T-helper 17 cell (primary cell): ENCODE measurements around the gene JAKMIP1. TPM values are rescaled to one million over a fixed set of nuclear protein-coding genes. Genes with fewer than 3 reads are reported as not detected.

Experiments
- ATAC-seq: fragments of 150-1000 bp; cut with Tn5 transposase; 2 replicates; pipeline ENCODE4 v1.10.0; 2021; ENCODE audit warnings: mild to moderate bottlenecking, moderate library complexity
- DNase-seq, 3 donors: peaks; one replicate each; pipeline versions ENCODE4 v3.0.0 to v3.0.0-alpha.2; 2020 to 2021
- H3K9me3 ChIP-seq: one replicate; pipeline ENCODE4 v1.7.0; 2013; ENCODE audit warnings: low read length, mild to moderate bottlenecking; ENCODE audit not compliant: control insufficient read depth, poor library complexity, severe bottlenecking
- H3K27ac Mint-ChIP-seq: one replicate; pipeline ENCODE4 v1.8.0; 2022; ENCODE audit warnings: mild to moderate bottlenecking, moderate library complexity, mixed read lengths
- H3K27me3 Mint-ChIP-seq: one replicate; pipeline ENCODE4 v1.8.0; 2022; ENCODE audit warnings: mixed read lengths
- H3K36me3 Mint-ChIP-seq: one replicate; pipeline ENCODE4 v1.8.0; 2022; ENCODE audit warnings: low read depth, mixed read lengths
- H3K4me1 Mint-ChIP-seq: one replicate; pipeline ENCODE4 v1.8.0; 2022; ENCODE audit warnings: mild to moderate bottlenecking, mixed read lengths
- H3K4me3 Mint-ChIP-seq: one replicate; pipeline ENCODE4 v1.8.0; 2022; ENCODE audit warnings: mild to moderate bottlenecking, moderate library complexity, mixed read lengths
- total RNA-seq, 4 donors: library from RNA in 2 of 4; stranded (reverse) in 2 of 4; gene quantifications; one replicate each; pipeline ENCODE4 v1.2.3 and lab custom pipeline; 2022 to 2026

JAKMIP1 gene
- total RNA-seq, 2 donors from 2014 or later = 8.5 to 16.8 TPM

DNA sequence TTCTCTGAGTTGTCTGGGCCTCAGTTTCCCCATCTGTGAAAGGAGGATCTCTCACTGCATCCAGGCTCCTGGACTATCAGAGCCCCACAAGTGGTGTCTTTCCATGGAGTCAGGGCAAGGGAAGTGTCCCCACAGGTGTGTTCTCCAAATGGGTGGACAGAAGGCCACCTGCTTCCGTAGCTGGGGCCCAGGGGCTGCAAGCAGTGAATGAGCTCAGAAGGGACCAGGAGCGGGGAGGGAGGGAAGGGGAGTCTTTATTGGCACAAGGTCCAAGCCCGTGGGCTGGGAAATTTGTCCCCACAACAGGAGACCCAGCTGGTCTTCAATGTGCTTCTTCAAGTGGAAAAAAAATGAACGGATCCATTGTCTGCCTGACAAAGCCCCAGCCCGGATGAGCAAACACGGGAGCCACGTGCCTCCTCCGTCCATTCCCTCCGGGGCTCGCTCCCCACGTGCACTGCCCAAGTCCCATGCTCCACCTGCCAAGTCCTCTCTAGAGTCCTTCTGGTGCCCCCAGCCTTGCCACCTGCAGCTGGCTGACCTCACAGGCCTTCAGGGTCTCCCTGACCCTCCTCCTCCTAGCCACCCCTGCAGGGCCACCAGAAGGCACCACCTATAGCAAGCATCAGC, 72.0 kb downstream of the JAKMIP1 start:
- Mint-ChIP-seq H3K27me3 (no peaks in the 10 kb centered on the region), H3K36me3 (no peaks in the 10 kb centered on the region), H3K4me3 (no peak overlapping the region), H3K27ac (no peak overlapping the region), H3K4me1 (peaks cover 4% of the 10 kb centered on the region)
- DNase-seq = no peak
- no peak for ATAC-seq
- H3K9me3 ChIP-seq = no peaks in the 10 kb centered on the region

DNA sequence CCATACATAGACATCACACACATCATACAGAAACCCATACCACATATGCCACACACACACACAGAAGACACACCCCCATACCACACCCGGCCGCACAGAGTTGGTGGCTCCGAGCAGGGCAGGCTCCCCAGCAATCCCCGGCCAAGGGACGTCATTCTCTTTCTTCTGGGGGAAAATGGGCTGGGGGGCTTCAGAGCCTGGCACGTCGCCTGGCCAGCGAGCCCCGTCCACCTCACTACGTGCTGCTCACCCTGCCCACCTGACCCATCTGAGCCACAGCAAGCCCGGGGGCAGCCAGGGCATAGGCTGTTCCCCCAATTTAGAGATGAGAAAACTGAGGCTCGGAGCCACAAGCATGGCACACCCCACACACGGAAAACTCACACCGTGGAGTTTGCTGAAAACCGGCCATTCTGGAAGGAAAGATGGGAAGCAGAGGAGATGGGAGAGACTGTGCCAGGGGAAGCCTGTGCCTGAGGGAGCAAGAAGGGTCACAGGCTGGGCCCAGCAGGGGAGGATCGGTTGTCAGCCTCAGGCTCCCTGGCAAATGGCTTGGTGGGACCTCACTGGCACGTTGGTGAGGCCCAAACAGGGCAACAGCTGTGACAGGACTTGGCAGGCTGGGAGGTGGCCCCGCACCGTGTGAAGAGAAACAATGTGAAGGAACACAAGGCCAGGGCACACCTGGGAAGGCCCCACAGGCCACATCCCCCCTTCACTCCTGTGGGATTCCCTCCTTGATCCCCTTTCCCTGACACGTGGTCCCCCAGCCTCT, 73.2 kb downstream of the JAKMIP1 start:
- Mint-ChIP-seq H3K4me1 (peaks cover 5% of the 10 kb centered on the region), H3K27ac (no peak overlapping the region), H3K36me3 (no peaks in the 10 kb centered on the region), H3K27me3 (no peaks in the 10 kb centered on the region), H3K4me3 (no peak overlapping the region)
- no peak for ATAC-seq
- no peaks in the 10 kb centered on the region for H3K9me3 ChIP-seq
- no peak for DNase-seq

DNA sequence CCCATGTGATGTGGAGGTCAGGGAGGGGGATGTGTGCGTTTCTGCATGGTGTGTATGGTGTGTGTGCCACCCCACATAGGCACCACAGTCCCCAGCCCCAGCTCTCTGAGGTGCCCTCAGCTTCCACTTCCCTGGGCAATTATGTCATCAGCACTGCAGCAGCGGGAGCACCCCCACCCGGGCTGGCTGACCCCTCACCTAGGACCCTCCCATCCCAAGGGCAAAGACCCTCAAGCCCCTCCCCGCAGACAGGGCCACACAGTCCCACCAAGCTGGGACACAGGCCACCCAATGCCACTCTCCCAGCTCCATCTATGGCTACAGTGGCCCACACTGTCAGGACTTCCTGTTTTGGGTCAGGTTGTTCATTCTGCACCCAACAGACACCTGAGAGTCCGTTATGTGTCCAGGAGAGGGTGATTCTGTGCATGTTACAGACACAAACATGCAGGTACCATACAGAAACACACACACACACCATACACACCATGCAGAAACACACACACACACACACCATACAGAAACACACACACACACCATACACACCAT, 75.2 kb downstream of the JAKMIP1 start:
- H3K36me3 Mint-ChIP-seq = no peaks in the 10 kb centered on the region
- no peaks in the 10 kb centered on the region for H3K9me3 ChIP-seq
- no peak for ATAC-seq
- H3K4me3 Mint-ChIP-seq = no peak overlapping the region
- H3K27ac Mint-ChIP-seq = no peak overlapping the region
- no peak for DNase-seq
- H3K27me3 Mint-ChIP-seq = no peaks in the 10 kb centered on the region
- peaks cover 3% of the 10 kb centered on the region for H3K4me1 Mint-ChIP-seq

DNA sequence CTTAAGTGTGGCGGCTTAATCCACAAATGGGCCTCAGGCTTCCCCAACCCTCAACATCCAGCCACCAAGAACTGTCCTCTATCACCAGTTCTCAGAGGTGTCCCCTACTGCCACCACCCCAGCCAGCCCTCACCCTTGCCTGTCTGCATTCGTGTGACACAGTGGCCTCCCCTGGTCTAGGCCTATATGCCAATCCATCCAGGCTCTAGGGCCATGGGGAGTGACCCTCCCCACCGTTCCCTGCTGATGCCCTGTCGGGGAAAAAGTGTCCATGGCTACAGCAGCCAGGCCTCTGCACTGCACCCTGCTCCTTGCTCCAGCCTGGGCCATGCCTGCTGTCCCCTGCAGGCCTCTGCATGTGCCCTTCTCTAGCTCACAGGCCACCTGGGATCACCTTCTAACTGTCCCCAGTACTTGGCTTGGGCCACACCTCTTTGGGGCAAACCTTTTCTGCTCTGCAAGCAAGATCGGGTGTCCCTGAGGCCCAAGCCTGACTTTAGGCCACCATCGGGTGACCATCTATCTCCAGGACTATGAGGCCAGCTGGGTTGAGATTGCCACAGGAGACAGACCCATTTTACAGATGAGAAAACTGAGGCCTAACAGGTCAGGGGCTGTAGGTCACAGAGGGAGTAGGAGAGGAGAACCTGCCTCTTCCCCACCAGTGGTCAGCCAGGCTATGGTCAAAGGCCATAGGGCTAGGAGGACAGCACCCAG, 75.8 kb downstream of the JAKMIP1 start:
- DNase-seq (no peak), ATAC-seq (no peak)
- Mint-ChIP-seq H3K4me3 (no peak overlapping the region), H3K36me3 (no peaks in the 10 kb centered on the region), H3K27ac (no peak overlapping the region), H3K27me3 (no peaks in the 10 kb centered on the region), H3K4me1 (peaks cover 7% of the 10 kb centered on the region)
- no peaks in the 10 kb centered on the region for H3K9me3 ChIP-seq

DNA sequence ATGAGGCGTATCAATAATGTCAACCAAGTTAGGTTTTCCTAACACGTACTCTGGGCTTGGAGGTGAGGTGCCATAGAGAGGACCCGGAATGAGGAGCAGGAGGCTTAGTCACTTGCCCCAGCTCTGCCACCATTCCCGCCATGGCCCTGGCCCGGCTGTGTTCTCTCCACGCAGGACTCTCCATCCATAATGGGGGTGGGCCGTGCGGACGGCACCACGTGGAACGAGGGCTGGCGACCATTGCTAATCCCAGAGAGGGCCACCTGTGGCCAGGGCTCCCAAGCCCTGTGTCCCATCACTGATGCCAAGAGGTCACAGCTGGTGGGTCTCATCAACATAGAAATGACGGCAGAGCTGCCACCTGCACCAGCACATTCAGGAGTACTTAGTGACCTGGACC, 76.4 kb downstream of the JAKMIP1 start:
- DNase-seq (no peak), ATAC-seq (no peak)
- H3K4me3 Mint-ChIP-seq = no peak overlapping the region
- H3K4me1 Mint-ChIP-seq = peaks cover 7% of the 10 kb centered on the region
- no peaks in the 10 kb centered on the region for H3K36me3 Mint-ChIP-seq
- H3K9me3 ChIP-seq = no peaks in the 10 kb centered on the region
- no peak overlapping the region for H3K27ac Mint-ChIP-seq
- no peaks in the 10 kb centered on the region for H3K27me3 Mint-ChIP-seq

DNA sequence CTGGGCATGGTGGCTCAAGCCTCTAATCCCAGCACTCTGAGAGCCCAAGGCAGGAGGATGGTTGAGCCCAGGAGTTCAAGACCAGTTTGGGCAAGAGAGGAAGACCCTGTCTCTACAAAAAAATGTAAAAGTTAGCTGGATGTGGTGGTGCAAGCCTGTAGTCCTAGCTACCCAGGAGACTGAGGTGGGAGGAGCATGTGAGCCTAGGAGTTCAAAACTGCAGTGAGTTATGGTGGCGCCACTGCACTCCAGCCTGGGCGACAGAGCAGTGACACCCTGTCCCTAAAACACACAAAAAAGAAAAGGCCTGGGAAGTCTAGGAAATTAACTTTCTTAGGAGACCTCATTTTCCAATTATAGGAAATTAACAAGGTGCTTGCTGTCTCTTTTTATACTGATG, 76.8 kb downstream of the JAKMIP1 start:
- Mint-ChIP-seq H3K36me3 (no peaks in the 10 kb centered on the region), H3K4me3 (no peak overlapping the region), H3K4me1 (peaks cover 9% of the 10 kb centered on the region), H3K27ac (no peak overlapping the region), H3K27me3 (no peaks in the 10 kb centered on the region)
- ATAC-seq (no peak), DNase-seq (no peak)
- H3K9me3 ChIP-seq = no peaks in the 10 kb centered on the region

DNA sequence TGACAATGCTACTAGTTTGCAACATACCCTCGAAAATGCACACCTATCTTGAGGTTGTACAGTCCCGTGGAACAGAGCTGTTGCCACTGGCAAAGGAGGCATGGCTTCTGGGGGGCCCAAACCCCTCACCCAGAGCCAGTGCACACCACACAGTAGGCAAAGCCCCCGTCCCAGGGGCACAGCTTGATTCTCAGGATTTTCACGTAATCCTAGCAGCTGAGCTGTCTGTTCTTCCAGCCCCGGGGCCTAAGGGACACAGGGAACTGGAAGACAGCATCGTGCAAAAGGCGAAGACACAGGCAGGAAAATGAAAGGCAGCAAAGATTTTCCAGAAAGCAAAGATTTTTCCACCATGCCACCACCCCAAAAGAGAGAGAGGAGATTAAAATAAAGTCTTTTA, 77.2 kb downstream of the JAKMIP1 start:
- H3K9me3 ChIP-seq = no peaks in the 10 kb centered on the region
- no peak overlapping the region for H3K4me3 Mint-ChIP-seq
- H3K36me3 Mint-ChIP-seq = no peaks in the 10 kb centered on the region
- peak overlapping the region; percentile 61 for H3K27ac Mint-ChIP-seq
- peaks cover 9% of the 10 kb centered on the region for H3K4me1 Mint-ChIP-seq
- H3K27me3 Mint-ChIP-seq = no peaks in the 10 kb centered on the region
- DNase-seq (no peak), ATAC-seq (no peak)

DNA sequence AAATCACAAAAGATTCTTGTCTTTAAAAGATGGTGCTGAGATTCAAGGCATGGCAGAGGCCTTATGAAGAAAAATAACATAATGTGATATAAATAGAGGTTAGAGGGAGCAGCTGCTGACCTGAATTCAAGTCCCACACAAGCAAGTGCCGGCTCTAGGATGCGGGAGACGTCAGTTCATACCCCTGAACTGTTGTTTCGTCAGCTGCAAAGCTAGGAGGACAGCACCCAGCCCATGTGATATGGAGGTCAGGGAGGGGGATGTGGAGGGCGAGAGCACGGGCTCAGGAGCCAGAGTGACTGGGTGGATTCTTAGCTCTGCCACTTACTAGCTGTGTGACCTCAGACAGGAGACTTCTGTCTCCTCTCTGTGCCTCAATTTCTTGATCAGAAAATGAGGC, 77.9 kb downstream of the JAKMIP1 start:
- H3K4me3 Mint-ChIP-seq = no peak overlapping the region
- ATAC-seq = no peak
- no peaks in the 10 kb centered on the region for H3K36me3 Mint-ChIP-seq
- no peaks in the 10 kb centered on the region for H3K27me3 Mint-ChIP-seq
- no peak for DNase-seq
- peaks cover 9% of the 10 kb centered on the region for H3K4me1 Mint-ChIP-seq
- H3K9me3 ChIP-seq = no peaks in the 10 kb centered on the region
- H3K27ac Mint-ChIP-seq = peak overlapping the region; percentile 30

DNA sequence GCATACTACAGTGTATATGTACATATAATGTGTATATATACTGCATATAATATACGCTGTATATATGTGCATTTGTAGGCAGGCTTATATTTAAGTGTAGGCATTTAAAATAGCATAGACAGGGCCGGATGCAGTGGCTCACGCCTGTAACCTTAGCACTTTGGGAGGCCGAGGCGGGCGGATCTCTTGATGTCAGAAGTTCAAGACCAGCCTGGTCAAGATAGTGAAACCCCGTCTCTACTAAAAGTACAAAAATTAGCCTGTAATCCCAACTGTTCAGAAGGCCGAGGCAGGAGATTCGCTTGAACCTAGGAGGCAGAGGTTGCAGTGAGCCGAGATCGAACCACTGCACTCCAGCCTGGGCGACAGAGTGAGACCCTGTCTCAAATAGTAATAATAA, 78.4 kb downstream of the JAKMIP1 start:
- H3K4me1 Mint-ChIP-seq = peaks cover 9% of the 10 kb centered on the region
- H3K4me3 Mint-ChIP-seq = no peak overlapping the region
- H3K9me3 ChIP-seq = no peaks in the 10 kb centered on the region

DNA sequence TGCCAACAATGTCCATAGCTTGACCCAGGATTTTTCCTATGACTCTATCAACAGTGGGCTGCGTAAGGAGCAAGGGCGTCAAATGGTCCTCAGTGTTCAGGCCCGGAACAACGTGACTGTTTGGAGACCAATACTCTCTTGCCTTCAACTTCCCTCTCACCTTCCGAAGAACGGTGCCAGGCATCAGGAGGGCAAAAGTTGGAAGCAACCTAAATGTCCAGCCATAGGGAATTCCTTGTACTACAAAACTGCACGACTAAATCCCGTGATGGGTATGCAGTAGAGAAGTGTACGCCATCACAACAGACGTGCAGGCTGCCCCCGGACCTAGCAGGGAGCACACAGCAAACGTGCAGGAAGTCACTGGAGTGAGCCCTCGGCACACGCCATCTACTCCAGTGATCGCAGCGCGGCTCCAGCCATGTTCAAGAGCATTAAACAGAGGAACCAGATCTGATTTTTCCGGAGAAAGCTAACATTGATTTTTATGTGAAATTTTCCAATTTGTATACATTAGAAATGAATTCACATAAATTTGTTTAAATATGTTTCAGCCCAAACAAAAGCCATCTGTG, 79.0 kb downstream of the JAKMIP1 start:
- no peak for DNase-seq
- no peaks in the 10 kb centered on the region for H3K9me3 ChIP-seq
- no peaks in the 10 kb centered on the region for H3K36me3 Mint-ChIP-seq
- H3K4me3 Mint-ChIP-seq = no peak overlapping the region
- H3K4me1 Mint-ChIP-seq = peaks cover 9% of the 10 kb centered on the region
- no peaks in the 10 kb centered on the region for H3K27me3 Mint-ChIP-seq
- ATAC-seq = no peak
- H3K27ac Mint-ChIP-seq = no peak overlapping the region

More for the DNA sequence above, 78.4 kb downstream of the JAKMIP1 start:
- no peak for DNase-seq
- no peak for ATAC-seq
- Mint-ChIP-seq H3K27ac (peak overlapping the region; percentile 30), H3K36me3 (no peaks in the 10 kb centered on the region), H3K27me3 (no peaks in the 10 kb centered on the region)

DNA sequence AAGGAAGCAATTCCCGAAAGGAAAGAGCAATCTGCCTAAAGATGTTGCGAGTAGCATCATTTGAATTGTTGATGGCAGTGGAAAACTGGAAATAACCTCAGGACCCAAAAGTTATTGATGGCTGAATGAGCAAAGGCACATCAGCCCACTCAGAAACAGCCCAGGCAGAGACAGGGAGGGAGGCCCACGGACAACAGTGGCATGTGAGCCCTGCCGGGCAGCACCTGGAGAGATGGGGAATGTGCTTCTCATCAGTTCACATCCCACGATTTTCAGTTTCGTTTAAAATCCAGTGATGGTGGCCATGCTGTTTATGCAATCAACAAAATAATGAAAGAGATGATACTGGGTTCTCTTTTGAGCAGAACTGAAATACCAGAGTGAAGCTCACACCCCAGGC, 80.0 kb downstream of the JAKMIP1 start:
- no peaks in the 10 kb centered on the region for H3K27me3 Mint-ChIP-seq
- DNase-seq (no peak), ATAC-seq (no peak)
- no peak overlapping the region for H3K27ac Mint-ChIP-seq
- peaks cover 9% of the 10 kb centered on the region for H3K4me1 Mint-ChIP-seq
- H3K9me3 ChIP-seq = no peaks in the 10 kb centered on the region
- no peaks in the 10 kb centered on the region for H3K36me3 Mint-ChIP-seq
- no peak overlapping the region for H3K4me3 Mint-ChIP-seq

DNA sequence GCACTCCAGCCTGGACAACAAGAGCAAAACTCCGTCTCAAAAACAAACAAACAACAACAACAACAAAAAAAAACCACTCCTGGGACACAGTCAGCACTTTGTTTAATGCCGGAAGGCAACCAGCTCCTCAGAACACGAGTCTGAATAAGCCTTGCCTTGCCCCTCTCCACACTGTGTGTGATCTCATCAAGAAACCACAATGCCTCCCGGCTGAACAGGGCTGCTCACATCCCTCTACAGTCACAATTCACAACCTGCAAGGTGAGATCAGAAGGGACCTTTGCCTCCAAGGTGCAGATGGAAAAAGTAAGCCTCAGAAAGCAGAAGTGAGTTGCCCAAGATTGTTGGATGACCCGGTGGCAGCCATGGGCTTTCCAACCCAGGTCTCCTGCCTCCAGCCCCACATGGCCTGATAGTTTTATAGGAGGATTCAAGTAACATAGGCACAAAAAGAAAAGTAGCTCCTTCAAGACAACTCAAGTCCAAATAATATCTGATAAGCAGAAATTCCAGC, 80.8 kb downstream of the JAKMIP1 start:
- Mint-ChIP-seq H3K27ac (no peak overlapping the region), H3K4me3 (no peak overlapping the region), H3K27me3 (no peaks in the 10 kb centered on the region), H3K36me3 (no peaks in the 10 kb centered on the region), H3K4me1 (peaks cover 13% of the 10 kb centered on the region)
- H3K9me3 ChIP-seq = no peaks in the 10 kb centered on the region
- ATAC-seq = no peak
- DNase-seq = no peak

DNA sequence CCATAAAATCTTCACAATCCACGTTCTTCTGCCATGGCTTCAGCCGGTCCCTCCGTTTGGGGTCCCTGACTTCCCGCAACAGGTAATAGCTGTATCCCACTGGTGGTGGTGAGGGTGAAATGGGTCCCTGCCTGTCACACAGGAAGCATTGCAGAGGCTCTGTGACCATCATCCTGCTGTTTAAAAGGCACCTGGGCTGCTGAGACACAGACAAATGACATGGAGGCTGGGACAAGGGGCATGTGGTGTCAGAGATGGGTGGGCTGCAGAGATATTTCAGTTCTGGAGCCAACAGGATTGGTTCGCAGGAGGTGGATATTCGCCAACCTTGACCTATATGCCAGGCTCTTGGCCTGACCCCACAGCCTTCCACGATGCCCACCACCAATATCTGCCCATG, 82.1 kb downstream of the JAKMIP1 start:
- Mint-ChIP-seq H3K27me3 (peaks cover 4% of the 10 kb centered on the region), H3K36me3 (peaks cover 3% of the 10 kb centered on the region), H3K4me1 (peaks cover 10% of the 10 kb centered on the region), H3K27ac (no peak overlapping the region), H3K4me3 (no peak overlapping the region)
- no peaks in the 10 kb centered on the region for H3K9me3 ChIP-seq
- no peak for DNase-seq
- ATAC-seq = no peak
